OCI-LY1 (cell line): ENCODE results near the gene DOK6.

Experiments
- EZH2 ChIP-seq: fragments of 200-600 bp; sonication (generic), shearing (Covaris generic); IDR thresholded peaks from 2 replicates; pipeline ENCODE4 v1.8.0; 2017; ENCODE audit warnings: borderline replicate concordance, mixed run types, mild to moderate bottlenecking, antibody characterized with exemption, low read length, moderate library complexity, mixed read lengths
- TF ChIP-seq, protein P1 (sequence below): fragments of 200-600 bp; sonication (generic), shearing (Covaris generic); IDR thresholded peaks from 2 replicates; pipeline ENCODE4 v1.5.1; 2017; ENCODE audit warnings: mild to moderate bottlenecking, antibody characterized with exemption, low read length, moderate library complexity, mixed read lengths

DNA sequence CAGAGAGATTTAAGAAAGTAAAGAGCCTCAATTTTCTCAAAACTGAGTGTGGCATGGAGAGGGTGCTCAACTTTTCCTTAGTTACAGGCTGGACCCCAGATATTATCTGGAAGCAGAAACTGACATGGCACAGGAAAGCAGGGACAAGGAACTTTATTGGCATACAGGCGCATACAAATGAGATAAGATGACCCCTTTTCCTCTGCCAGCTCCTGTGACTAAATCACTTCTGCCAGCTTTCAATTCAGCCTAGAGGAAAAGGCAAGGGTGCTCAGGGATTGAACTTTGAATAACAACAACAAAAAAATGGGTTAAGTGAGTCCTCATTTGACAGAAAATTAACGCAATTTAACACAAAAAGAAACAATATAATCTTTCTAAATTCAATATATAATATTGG is 284.1 kb downstream of the DOK6 start:
- TF ChIP-seq, protein P1, sequence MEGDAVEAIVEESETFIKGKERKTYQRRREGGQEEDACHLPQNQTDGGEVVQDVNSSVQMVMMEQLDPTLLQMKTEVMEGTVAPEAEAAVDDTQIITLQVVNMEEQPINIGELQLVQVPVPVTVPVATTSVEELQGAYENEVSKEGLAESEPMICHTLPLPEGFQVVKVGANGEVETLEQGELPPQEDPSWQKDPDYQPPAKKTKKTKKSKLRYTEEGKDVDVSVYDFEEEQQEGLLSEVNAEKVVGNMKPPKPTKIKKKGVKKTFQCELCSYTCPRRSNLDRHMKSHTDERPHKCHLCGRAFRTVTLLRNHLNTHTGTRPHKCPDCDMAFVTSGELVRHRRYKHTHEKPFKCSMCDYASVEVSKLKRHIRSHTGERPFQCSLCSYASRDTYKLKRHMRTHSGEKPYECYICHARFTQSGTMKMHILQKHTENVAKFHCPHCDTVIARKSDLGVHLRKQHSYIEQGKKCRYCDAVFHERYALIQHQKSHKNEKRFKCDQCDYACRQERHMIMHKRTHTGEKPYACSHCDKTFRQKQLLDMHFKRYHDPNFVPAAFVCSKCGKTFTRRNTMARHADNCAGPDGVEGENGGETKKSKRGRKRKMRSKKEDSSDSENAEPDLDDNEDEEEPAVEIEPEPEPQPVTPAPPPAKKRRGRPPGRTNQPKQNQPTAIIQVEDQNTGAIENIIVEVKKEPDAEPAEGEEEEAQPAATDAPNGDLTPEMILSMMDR: no peak
- no peak for TF ChIP-seq EZH2
